22Rv1 (cell line): ENCODE results near the gene CDH16.

ENCODE experiments used
- H3K27ac ChIP-seq: fragments of 450-650 bp; 2 replicates; pipeline ENCODE4 v1.5.1; 2017
- CTCF ChIP-seq: fragments of 450-650 bp; IDR thresholded peaks from 2 replicates; pipeline ENCODE4 v1.5.1; 2017; ENCODE audit warnings: mild to moderate bottlenecking
- ZFX ChIP-seq: fragments of 450-650 bp; IDR thresholded peaks from 2 replicates; pipeline ENCODE4 v1.6.1; 2017; ENCODE audit warnings: antibody characterized with exemption, borderline replicate concordance

The CDH16 gene

GRCh38 chr16:66858740-66859396 lies 59.8 kb downstream of the CDH16 start:
- TF ChIP-seq ZFX, result no peak
- TF ChIP-seq CTCF, result no peak
- H3K27ac ChIP-seq, result no peak overlapping the region
